Stimulated activated CD8-positive, alpha-beta memory T cell treated with anti-CD3 and anti-CD28 coated beads, Interleukin-15, amount 100 ng/mL, for 48 hours (primary cell): Measurements from ENCODE around the gene TRIM40.

Experiments used
- DNase-seq, 2 donors: peaks; one replicate each; pipeline ENCODE4 v3.0.0-alpha.2; 2020; ENCODE audit warnings: low read depth in 2 of 2

TRIM40 gene

GRCh38 chr6:30147096-30147495, 11.2 kb downstream of the TRIM40 start:
- DNase-seq = no peak

GRCh38 chr6:30149234-30149633, 13.3 kb downstream of the TRIM40 start:
- DNase-seq = no peak

GRCh38 chr6:30149858-30150550, 14.1 kb downstream of the TRIM40 start:
- DNase-seq = no peak

- no peak for DNase-seq
Observed at GRCh38 chr6:30150671-30151395, 14.9 kb downstream of the TRIM40 start.

GRCh38 chr6:30151580-30151979, 15.6 kb downstream of the TRIM40 start:
- no peak for DNase-seq

GRCh38 chr6:30152016-30152673, 16.2 kb downstream of the TRIM40 start:
- no peak for DNase-seq

GRCh38 chr6:30152910-30153610, 17.1 kb downstream of the TRIM40 start:
- DNase-seq = no peak

GRCh38 chr6:30154061-30154460, 18.1 kb downstream of the TRIM40 start:
- no peak for DNase-seq

GRCh38 chr6:30154709-30155519, 19.0 kb downstream of the TRIM40 start:
- DNase-seq = no peak

- DNase-seq = no peak
Observed at GRCh38 chr6:30155520-30156261, 19.8 kb downstream of the TRIM40 start.

GRCh38 chr6:30156262-30156599, 20.3 kb downstream of the TRIM40 start:
- DNase-seq = no peak

GRCh38 chr6:30156774-30157173, 20.8 kb downstream of the TRIM40 start:
- no peak for DNase-seq

GRCh38 chr6:30157581-30157980, 21.6 kb downstream of the TRIM40 start:
- no peak for DNase-seq

- no peak for DNase-seq
Observed at GRCh38 chr6:30157999-30158398, 22.1 kb downstream of the TRIM40 start.

- DNase-seq = peak in 1 of 2 donors; percentile 24
Observed at GRCh38 chr6:30158475-30159040, 22.6 kb downstream of the TRIM40 start.

- no peak for DNase-seq
Observed at GRCh38 chr6:30160008-30160784, 24.3 kb downstream of the TRIM40 start.

GRCh38 chr6:30160785-30161531, 25.0 kb downstream of the TRIM40 start, which contains the start of gene TRIM10:
Gene TRIM10, minus strand, starts transcription at chr6:30161211. Its CDS starts 353 bp downstream, at chr6:30160858.
- DNase-seq = no peak

GRCh38 chr6:30162265-30163089, 26.5 kb downstream of the TRIM40 start:
- DNase-seq = no peak
